GM23338 (cell line): Measurements from ENCODE around the gene DYNLL2. TPM values are rescaled to one million over a fixed set of nuclear protein-coding genes. Genes with fewer than 3 reads are reported as not detected.

Source experiments
- ATAC-seq: fragments of 200-7000 bp; cut with Tn5 transposase; 3 replicates; pipeline ENCODE4 v1.9.1; 2020
- DNase-seq: peaks from one replicate; pipeline ENCODE4 v3.0.0-alpha.2; 2015; ENCODE audit warnings: low spot score
- H2AFZ ChIP-seq: fragments of 200-600 bp; sonication (generic); 2 replicates; pipeline ENCODE4 v1.8.0; 2016; ENCODE audit warnings: antibody characterized with exemption, mild to moderate bottlenecking, moderate library complexity
- H3F3A ChIP-seq: fragments of 200-600 bp; sonication (generic); replicated peaks from 2 replicates; pipeline ENCODE4 v1.8.0; 2017; ENCODE audit warnings: antibody characterized with exemption, mixed run types, low read depth
- H3K27ac ChIP-seq: fragments of 200-600 bp; sonication (generic); 2 replicates; pipeline ENCODE4 v1.6.1; 2016; ENCODE audit warnings: low read depth
- H3K27me3 ChIP-seq: fragments of 200-600 bp; sonication (generic); 2 replicates; pipeline ENCODE4 v1.8.0; 2016; ENCODE audit warnings: mild to moderate bottlenecking, mixed run types, moderate library complexity; ENCODE audit not compliant: insufficient read depth
- H3K36me3 ChIP-seq: fragments of 200-600 bp; sonication (generic); 2 replicates; pipeline ENCODE4 v1.8.0; 2016; ENCODE audit warnings: mild to moderate bottlenecking; ENCODE audit not compliant: insufficient read depth
- H3K4me1 ChIP-seq: fragments of 200-600 bp; sonication (generic); 2 replicates; pipeline ENCODE4 v1.8.0; 2016; ENCODE audit warnings: mild to moderate bottlenecking, moderate library complexity; ENCODE audit not compliant: insufficient read depth
- H3K4me2 ChIP-seq: fragments of 200-600 bp; sonication (generic); 2 replicates; pipeline ENCODE4 v1.7.1; 2017; ENCODE audit warnings: mixed run types
- H3K4me3 ChIP-seq: fragments of 200-600 bp; sonication (generic); 2 replicates; pipeline ENCODE4 v1.6.1; 2016; ENCODE audit warnings: mixed run types
- H3K79me2 ChIP-seq: fragments of 200-600 bp; sonication (generic); replicated peaks from 2 replicates; pipeline ENCODE4 v1.8.0; 2017; ENCODE audit warnings: mild to moderate bottlenecking; ENCODE audit not compliant: insufficient read depth
- H3K9me2 ChIP-seq: fragments of 200-600 bp; sonication (generic); 2 replicates; pipeline ENCODE4 v1.8.0; 2017; ENCODE audit not compliant: insufficient read depth
- H4K20me1 ChIP-seq: fragments of 200-600 bp; sonication (generic); replicated peaks from 2 replicates; pipeline ENCODE4 v1.8.0; 2017; ENCODE audit warnings: mild to moderate bottlenecking; ENCODE audit not compliant: insufficient read depth
- H3K27ac Mint-ChIP-seq: 2 replicates; pipeline ENCODE4 v1.8.0; 2020; ENCODE audit warnings: inconsistent platforms, mild to moderate bottlenecking, moderate library complexity, mixed read lengths
- H3K27me3 Mint-ChIP-seq: 3 replicates; pipeline ENCODE4 v1.8.0; 2022; ENCODE audit warnings: low read depth, mild to moderate bottlenecking, moderate library complexity, mixed read lengths, inconsistent platforms; ENCODE audit not compliant: insufficient read depth, poor library complexity
- H3K36me3 Mint-ChIP-seq: 3 replicates; pipeline ENCODE4 v1.8.0; 2021; ENCODE audit warnings: low read depth, mild to moderate bottlenecking, inconsistent platforms, moderate library complexity, mixed read lengths
- H3K4me1 Mint-ChIP-seq: 3 replicates; pipeline ENCODE4 v1.8.0; 2020; ENCODE audit warnings: mild to moderate bottlenecking, inconsistent platforms, mixed read lengths
- H3K4me3 Mint-ChIP-seq: 3 replicates; pipeline ENCODE4 v1.8.0; 2021; ENCODE audit warnings: moderate library complexity, mild to moderate bottlenecking, inconsistent platforms, mixed read lengths
- H3K9me3 Mint-ChIP-seq: 3 replicates; pipeline ENCODE4 v1.8.0; 2020; ENCODE audit warnings: moderate library complexity, mild to moderate bottlenecking, inconsistent platforms, mixed read lengths
- CREB1 ChIP-seq: fragments of 250-450 bp; sonication (Bioruptor Pico); IDR thresholded peaks from 2 replicates; pipeline ENCODE4 v1.5.0; 2020; ENCODE audit warnings: low read depth, mild to moderate bottlenecking, moderate library complexity
- EZH2 ChIP-seq: fragments of 200-600 bp; sonication (generic); IDR thresholded peaks from one replicate; pipeline ENCODE4 v1.8.0; 2017; ENCODE audit warnings: antibody characterized with exemption, mild to moderate bottlenecking, low read depth; ENCODE audit not compliant: unreplicated experiment
- EZH2phosphoT487 ChIP-seq: fragments of 200-600 bp; sonication (generic); IDR thresholded peaks from one replicate; pipeline ENCODE4 v1.8.1; 2018; ENCODE audit warnings: antibody characterized with exemption; ENCODE audit not compliant: unreplicated experiment
- JUNB ChIP-seq: IDR thresholded peaks from one replicate; pipeline ENCODE4 v1.6.1; 2016; ENCODE audit warnings: antibody characterized with exemption; ENCODE audit not compliant: unreplicated experiment
- NANOG ChIP-seq: IDR thresholded peaks from 2 replicates; pipeline ENCODE4 v1.6.1; 2016; ENCODE audit warnings: antibody characterized with exemption, borderline replicate concordance
- POLR2AphosphoS5 ChIP-seq: IDR thresholded peaks from 2 replicates; pipeline ENCODE4 v1.6.1; 2016; ENCODE audit warnings: antibody characterized with exemption, low read depth
- STAT1 ChIP-seq: IDR thresholded peaks from one replicate; pipeline ENCODE4 v1.6.1; 2016; ENCODE audit warnings: antibody characterized with exemption; ENCODE audit not compliant: unreplicated experiment
- ZNF114 ChIP-seq: fragments of 250-450 bp; sonication (Bioruptor Pico); IDR thresholded peaks from 2 replicates; pipeline ENCODE4 v1.5.0; 2020; ENCODE audit warnings: mild to moderate bottlenecking, moderate library complexity
- ZNF331 ChIP-seq: fragments of 250-450 bp; sonication (Bioruptor Pico); IDR thresholded peaks from 2 replicates; pipeline ENCODE4 v1.5.0; 2020; ENCODE audit warnings: low read depth, mild to moderate bottlenecking, moderate library complexity
- polyA plus RNA-seq: library from polyadenylated mRNA; unstranded; fragments of >200 nt; fragmentation: Nextera tagmentation; extraction: Ambion mirVana; gene quantifications from 2 replicates; pipeline ENCODE4 v1.2.1, GENCODE V29; 2016
- total RNA-seq: library from RNA; depleted of rRNA; stranded (reverse); fragments of >200 nt; shearing (Covaris generic); gene quantifications from 2 replicates; pipeline ENCODE4 v1.2.3, GENCODE V29; 2014
- TF ChIP-seq, protein P1 (sequence below), 2 experiments: fragments of 200-600 bp in 1 of 2; sonication (generic) in 1 of 2; conservative IDR thresholded peaks; 2 replicates each; pipeline versions ENCODE4 v1.5.1 to v1.6.1; 2016 to 2017; ENCODE audit warnings: antibody characterized with exemption in 2 of 2, low read depth in 2 of 2, mild to moderate bottlenecking in 2 of 2, moderate library complexity in 1 of 2
- TF ChIP-seq, protein P2 (sequence below): IDR thresholded peaks from 2 replicates; pipeline ENCODE4 v1.6.1; 2016; ENCODE audit warnings: antibody characterized with exemption
- TF ChIP-seq, protein P3 (sequence below): IDR thresholded peaks from one replicate; pipeline ENCODE4 v1.6.1; 2018; ENCODE audit warnings: antibody characterized with exemption; ENCODE audit not compliant: unreplicated experiment
- TF ChIP-seq, protein P4 (sequence below): fragments of 250-450 bp; sonication (Bioruptor Pico); IDR thresholded peaks from 2 replicates; pipeline ENCODE4 v1.5.0; 2020; ENCODE audit warnings: mild to moderate bottlenecking, moderate library complexity

Gene DYNLL2
- total and polyA plus RNA-seq, 2 experiments from 2014 or later = 5.1 to 30.0 TPM

DNA sequence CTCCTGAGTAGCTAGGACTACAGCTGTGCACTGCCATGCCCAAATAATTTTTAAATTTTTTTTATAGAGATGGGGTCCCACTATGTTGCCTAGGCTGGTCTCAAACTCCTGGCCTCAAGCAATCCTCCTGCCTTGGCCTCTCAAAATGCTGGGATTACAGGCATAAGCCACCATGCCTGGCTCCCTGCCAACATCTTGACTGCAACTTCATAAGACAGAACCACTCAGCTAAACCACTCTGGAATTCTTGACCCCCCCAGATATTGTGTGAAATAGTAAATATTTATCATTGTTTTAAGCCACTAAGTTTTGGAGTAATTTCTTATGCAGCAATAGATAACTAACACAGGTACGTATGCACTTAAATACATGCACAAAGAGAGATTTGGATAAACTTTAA lies 26.0 kb downstream of the DYNLL2 start:
- no peaks in the 10 kb centered on the region for H3K27me3 ChIP-seq
- H3K4me1 ChIP-seq = no peaks in the 10 kb centered on the region
- H3K27ac ChIP-seq = no peak overlapping the region
- no peaks in the 10 kb centered on the region for H3K9me3 Mint-ChIP-seq
- no peaks in the 10 kb centered on the region for H3K4me1 Mint-ChIP-seq
- no peak overlapping the region for H2AFZ ChIP-seq
- no peak overlapping the region for H3K4me2 ChIP-seq
- no peak for DNase-seq
- H3K27me3 Mint-ChIP-seq = peaks cover 2% of the 10 kb centered on the region
- no peaks in the 10 kb centered on the region for H3K36me3 ChIP-seq
- no peaks in the 10 kb centered on the region for H4K20me1 ChIP-seq
- H3K79me2 ChIP-seq = no peaks in the 10 kb centered on the region
- no peak overlapping the region for H3K4me3 ChIP-seq
- ATAC-seq = no peak
- TF ChIP-seq JUNB = no peak
- TF ChIP-seq EZH2phosphoT487 = no peak
- TF ChIP-seq POLR2AphosphoS5 = no peak
- TF ChIP-seq NANOG = no peak
- TF ChIP-seq, protein P1, sequence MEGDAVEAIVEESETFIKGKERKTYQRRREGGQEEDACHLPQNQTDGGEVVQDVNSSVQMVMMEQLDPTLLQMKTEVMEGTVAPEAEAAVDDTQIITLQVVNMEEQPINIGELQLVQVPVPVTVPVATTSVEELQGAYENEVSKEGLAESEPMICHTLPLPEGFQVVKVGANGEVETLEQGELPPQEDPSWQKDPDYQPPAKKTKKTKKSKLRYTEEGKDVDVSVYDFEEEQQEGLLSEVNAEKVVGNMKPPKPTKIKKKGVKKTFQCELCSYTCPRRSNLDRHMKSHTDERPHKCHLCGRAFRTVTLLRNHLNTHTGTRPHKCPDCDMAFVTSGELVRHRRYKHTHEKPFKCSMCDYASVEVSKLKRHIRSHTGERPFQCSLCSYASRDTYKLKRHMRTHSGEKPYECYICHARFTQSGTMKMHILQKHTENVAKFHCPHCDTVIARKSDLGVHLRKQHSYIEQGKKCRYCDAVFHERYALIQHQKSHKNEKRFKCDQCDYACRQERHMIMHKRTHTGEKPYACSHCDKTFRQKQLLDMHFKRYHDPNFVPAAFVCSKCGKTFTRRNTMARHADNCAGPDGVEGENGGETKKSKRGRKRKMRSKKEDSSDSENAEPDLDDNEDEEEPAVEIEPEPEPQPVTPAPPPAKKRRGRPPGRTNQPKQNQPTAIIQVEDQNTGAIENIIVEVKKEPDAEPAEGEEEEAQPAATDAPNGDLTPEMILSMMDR (conservative IDR thresholded peaks at IDR 0.05; ENCODE audit: low read depth in 2 of 2) = no peak
- no peak for TF ChIP-seq ZNF114 (CRISPR knock-in tag)
- no peak for TF ChIP-seq CREB1 (CRISPR knock-in tag)
- no peak for TF ChIP-seq ZNF331 (CRISPR knock-in tag)
- TF ChIP-seq EZH2 = no peak
- TF ChIP-seq, protein P2, sequence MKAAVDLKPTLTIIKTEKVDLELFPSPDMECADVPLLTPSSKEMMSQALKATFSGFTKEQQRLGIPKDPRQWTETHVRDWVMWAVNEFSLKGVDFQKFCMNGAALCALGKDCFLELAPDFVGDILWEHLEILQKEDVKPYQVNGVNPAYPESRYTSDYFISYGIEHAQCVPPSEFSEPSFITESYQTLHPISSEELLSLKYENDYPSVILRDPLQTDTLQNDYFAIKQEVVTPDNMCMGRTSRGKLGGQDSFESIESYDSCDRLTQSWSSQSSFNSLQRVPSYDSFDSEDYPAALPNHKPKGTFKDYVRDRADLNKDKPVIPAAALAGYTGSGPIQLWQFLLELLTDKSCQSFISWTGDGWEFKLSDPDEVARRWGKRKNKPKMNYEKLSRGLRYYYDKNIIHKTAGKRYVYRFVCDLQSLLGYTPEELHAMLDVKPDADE = no peak
- TF ChIP-seq, protein P3, sequence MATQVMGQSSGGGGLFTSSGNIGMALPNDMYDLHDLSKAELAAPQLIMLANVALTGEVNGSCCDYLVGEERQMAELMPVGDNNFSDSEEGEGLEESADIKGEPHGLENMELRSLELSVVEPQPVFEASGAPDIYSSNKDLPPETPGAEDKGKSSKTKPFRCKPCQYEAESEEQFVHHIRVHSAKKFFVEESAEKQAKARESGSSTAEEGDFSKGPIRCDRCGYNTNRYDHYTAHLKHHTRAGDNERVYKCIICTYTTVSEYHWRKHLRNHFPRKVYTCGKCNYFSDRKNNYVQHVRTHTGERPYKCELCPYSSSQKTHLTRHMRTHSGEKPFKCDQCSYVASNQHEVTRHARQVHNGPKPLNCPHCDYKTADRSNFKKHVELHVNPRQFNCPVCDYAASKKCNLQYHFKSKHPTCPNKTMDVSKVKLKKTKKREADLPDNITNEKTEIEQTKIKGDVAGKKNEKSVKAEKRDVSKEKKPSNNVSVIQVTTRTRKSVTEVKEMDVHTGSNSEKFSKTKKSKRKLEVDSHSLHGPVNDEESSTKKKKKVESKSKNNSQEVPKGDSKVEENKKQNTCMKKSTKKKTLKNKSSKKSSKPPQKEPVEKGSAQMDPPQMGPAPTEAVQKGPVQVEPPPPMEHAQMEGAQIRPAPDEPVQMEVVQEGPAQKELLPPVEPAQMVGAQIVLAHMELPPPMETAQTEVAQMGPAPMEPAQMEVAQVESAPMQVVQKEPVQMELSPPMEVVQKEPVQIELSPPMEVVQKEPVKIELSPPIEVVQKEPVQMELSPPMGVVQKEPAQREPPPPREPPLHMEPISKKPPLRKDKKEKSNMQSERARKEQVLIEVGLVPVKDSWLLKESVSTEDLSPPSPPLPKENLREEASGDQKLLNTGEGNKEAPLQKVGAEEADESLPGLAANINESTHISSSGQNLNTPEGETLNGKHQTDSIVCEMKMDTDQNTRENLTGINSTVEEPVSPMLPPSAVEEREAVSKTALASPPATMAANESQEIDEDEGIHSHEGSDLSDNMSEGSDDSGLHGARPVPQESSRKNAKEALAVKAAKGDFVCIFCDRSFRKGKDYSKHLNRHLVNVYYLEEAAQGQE = no peak
- no peak for TF ChIP-seq STAT1
- TF ChIP-seq, protein P4, sequence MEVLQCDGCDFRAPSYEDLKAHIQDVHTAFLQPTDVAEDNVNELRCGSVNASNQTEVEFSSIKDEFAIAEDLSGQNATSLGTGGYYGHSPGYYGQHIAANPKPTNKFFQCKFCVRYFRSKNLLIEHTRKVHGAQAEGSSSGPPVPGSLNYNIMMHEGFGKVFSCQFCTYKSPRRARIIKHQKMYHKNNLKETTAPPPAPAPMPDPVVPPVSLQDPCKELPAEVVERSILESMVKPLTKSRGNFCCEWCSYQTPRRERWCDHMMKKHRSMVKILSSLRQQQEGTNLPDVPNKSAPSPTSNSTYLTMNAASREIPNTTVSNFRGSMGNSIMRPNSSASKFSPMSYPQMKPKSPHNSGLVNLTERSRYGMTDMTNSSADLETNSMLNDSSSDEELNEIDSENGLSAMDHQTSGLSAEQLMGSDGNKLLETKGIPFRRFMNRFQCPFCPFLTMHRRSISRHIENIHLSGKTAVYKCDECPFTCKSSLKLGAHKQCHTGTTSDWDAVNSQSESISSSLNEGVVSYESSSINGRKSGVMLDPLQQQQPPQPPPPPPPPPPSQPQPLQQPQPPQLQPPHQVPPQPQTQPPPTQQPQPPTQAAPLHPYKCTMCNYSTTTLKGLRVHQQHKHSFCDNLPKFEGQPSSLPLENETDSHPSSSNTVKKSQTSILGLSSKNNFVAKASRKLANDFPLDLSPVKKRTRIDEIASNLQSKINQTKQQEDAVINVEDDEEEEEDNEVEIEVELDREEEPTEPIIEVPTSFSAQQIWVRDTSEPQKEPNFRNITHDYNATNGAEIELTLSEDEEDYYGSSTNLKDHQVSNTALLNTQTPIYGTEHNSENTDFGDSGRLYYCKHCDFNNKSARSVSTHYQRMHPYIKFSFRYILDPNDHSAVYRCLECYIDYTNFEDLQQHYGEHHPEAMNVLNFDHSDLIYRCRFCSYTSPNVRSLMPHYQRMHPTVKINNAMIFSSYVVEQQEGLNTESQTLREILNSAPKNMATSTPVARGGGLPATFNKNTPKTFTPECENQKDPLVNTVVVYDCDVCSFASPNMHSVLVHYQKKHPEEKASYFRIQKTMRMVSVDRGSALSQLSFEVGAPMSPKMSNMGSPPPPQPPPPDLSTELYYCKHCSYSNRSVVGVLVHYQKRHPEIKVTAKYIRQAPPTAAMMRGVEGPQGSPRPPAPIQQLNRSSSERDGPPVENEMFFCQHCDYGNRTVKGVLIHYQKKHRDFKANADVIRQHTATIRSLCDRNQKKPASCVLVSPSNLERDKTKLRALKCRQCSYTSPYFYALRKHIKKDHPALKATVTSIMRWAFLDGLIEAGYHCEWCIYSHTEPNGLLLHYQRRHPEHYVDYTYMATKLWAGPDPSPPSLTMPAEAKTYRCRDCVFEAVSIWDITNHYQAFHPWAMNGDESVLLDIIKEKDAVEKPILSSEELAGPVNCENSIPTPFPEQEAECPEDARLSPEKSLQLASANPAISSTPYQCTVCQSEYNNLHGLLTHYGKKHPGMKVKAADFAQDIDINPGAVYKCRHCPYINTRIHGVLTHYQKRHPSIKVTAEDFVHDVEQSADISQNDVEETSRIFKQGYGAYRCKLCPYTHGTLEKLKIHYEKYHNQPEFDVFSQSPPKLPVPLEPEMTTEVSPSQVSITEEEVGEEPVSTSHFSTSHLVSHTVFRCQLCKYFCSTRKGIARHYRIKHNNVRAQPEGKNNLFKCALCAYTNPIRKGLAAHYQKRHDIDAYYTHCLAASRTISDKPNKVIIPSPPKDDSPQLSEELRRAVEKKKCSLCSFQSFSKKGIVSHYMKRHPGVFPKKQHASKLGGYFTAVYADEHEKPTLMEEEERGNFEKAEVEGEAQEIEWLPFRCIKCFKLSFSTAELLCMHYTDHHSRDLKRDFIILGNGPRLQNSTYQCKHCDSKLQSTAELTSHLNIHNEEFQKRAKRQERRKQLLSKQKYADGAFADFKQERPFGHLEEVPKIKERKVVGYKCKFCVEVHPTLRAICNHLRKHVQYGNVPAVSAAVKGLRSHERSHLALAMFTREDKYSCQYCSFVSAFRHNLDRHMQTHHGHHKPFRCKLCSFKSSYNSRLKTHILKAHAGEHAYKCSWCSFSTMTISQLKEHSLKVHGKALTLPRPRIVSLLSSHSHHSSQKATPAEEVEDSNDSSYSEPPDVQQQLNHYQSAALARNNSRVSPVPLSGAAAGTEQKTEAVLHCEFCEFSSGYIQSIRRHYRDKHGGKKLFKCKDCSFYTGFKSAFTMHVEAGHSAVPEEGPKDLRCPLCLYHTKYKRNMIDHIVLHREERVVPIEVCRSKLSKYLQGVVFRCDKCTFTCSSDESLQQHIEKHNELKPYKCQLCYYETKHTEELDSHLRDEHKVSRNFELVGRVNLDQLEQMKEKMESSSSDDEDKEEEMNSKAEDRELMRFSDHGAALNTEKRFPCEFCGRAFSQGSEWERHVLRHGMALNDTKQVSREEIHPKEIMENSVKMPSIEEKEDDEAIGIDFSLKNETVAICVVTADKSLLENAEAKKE (CRISPR knock-in tag) = no peak
- H3K27ac Mint-ChIP-seq = no peak overlapping the region
- no peak overlapping the region for H3K4me3 Mint-ChIP-seq
- no peaks in the 10 kb centered on the region for H3K36me3 Mint-ChIP-seq
- H3K9me2 ChIP-seq = no peaks in the 10 kb centered on the region
- H3F3A ChIP-seq = no peaks in the 10 kb centered on the region
